Thyroid gland (tissue), 4 donors: ENCODE results near the gene IMP3. TPM values are rescaled to one million over a fixed set of nuclear protein-coding genes. Genes with fewer than 3 reads are reported as not detected.

Experiments used
- DNase-seq, 2 donors: peaks; one replicate each; pipeline ENCODE4 v3.0.0-alpha.2; 2019
- H3K27ac ChIP-seq, 3 donors: fragments of 200-600 bp; sonication (generic); 1 replicate in 2 of 3; 2 replicates in 1 of 3; pipeline ENCODE4 v1.5.1; 2016 to 2019; ENCODE audit warnings: mild to moderate bottlenecking in 1 of 3, moderate library complexity in 1 of 3
- H3K27me3 ChIP-seq: fragments of 200-600 bp; sonication (generic); one replicate; pipeline ENCODE4 v1.5.1; 2019
- H3K36me3 ChIP-seq, 2 donors: fragments of 200-600 bp; sonication (generic); one replicate each; pipeline ENCODE4 v1.5.1; 2016 to 2019
- H3K4me1 ChIP-seq, 2 donors: fragments of 200-600 bp; sonication (generic); one replicate each; pipeline ENCODE4 v1.5.1; 2017 to 2019
- H3K4me3 ChIP-seq, 3 donors: fragments of 200-600 bp; sonication (generic); replicated peaks in 1 of 3; 1 replicate in 2 of 3; 2 replicates in 1 of 3; pipeline ENCODE4 v1.5.1; 2016; ENCODE audit warnings: mild to moderate bottlenecking in 1 of 3
- H3K9me3 ChIP-seq: fragments of 200-600 bp; sonication (generic); one replicate; pipeline ENCODE4 v1.5.1; 2017
- CTCF ChIP-seq, 6 experiments: fragments of 200-600 bp in 3 of 6; fragments of 450-650 bp in 3 of 6; sonication (generic) in 3 of 6; IDR thresholded peaks; one replicate each; pipeline ENCODE4 v1.5.1; 2016 to 2019; ENCODE audit warnings: antibody characterized with exemption in 6 of 6, mild to moderate bottlenecking in 2 of 6, inconsistent platforms in 1 of 6, moderate library complexity in 1 of 6
- POLR2A ChIP-seq, 2 donors: fragments of 450-650 bp; IDR thresholded peaks; one replicate each; pipeline ENCODE4 v1.6.1; 2017; ENCODE audit warnings: antibody characterized with exemption in 2 of 2, mild to moderate bottlenecking in 2 of 2, moderate library complexity in 1 of 2
- WGBS, 2 donors: methylation state at CpG; one replicate each; pipeline ENCODE4 v1.1.5; 2017; 5-methylcytosine and 5-hydroxymethylcytosine counted together
- intact Hi-C: fragments of 100-400 bp; cut with DNase I; formaldehyde crosslinking; loops from one replicate; pipeline ENCODE4 v1.15.1; 2023
- total RNA-seq, 4 donors: library from RNA; depleted of rRNA; stranded (reverse); fragments of >200 nt; gene quantifications; one replicate each; pipeline ENCODE4 v1.2.3, GENCODE V29; 2016

Gene IMP3
- total RNA-seq, 4 donors from 2014 or later: 75.2 to 187 (median 133) TPM

DNA sequence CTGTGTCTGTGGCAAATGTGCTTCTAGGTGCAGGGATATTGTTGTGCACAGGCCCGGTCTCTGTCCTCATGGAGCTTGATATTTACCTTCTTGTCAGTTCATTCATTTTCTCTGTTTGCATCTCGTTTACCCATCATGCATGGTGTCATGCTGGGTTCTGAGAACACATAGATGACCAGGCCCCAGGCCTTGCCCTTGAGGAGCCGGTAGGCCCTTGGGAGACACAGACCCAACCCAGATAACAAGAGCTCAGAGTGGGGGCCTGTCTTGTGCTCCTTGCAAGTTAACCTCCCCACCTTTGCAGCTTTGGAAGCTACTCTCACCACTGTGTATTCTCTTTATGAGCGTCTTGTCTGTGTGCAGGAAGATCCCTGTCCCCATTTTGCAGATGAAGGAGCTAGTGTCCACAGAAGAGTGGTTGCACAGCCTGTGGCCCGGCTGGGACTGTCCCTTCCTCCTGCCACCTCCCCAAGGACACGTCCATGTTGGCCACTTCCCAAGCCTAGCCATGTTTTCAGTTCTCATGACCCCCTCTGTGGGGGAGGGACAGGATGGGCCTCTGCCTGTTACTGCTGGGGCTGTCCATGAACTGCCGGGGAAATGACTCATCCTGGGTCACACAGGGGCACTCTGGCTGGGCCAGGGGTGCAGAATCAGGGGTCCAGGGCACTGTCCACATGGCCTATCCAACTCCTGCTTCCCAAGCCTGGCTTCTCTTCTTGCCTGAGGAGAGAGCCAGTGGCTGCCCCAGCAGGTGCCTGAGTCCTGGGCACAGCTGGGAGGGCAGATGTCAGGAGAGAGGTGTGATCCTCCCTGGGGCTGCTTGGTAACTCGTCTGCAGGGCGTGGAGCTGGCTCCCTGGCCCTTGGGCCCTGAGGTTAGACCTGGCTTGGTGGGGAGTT lies 11.1 kb upstream of the IMP3 start:
- no peak for TF ChIP-seq CTCF (IDR thresholded peaks at IDR 0.05)
- TF ChIP-seq POLR2A (IDR thresholded peaks at IDR 0.05): no peak
- intact Hi-C loops: loop anchor here (10.0 kb wide), 1 partner anchor 286 kb away; the partner anchor contains the start of gene MAN2C1
- DNase-seq: peak; percentile 51 to 66
- no peaks in the 10 kb centered on the region for H3K27me3 ChIP-seq
- peak overlapping the region in 1 of 3 donors; percentile 11 for H3K4me3 ChIP-seq
- peaks cover 0 to 7% of the 10 kb centered on the region in 2 donors for H3K36me3 ChIP-seq
- peak overlapping the region; percentile 17 to 49 (median 18) for H3K27ac ChIP-seq
- H3K4me1 ChIP-seq: peaks cover 47 to 81% of the 10 kb centered on the region in 2 donors
- 55 to 60% methylated on average over 7 of the region's 9 CpGs for WGBS, 2 donors
- H3K9me3 ChIP-seq: no peaks in the 10 kb centered on the region

DNA sequence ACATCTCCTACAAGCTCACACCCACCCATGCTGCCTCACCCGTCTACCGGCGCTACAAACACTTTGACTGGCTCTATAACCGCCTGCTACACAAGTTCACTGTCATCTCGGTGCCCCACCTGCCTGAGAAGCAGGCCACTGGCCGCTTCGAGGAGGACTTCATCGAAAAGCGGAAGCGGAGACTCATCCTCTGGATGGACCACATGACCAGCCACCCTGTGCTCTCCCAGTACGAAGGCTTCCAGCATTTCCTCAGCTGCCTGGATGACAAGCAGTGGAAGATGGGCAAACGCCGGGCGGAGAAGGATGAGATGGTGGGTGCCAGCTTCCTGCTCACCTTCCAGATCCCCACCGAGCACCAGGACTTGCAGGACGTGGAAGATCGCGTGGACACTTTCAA lies 9.8 kb upstream of the IMP3 start:
- TF ChIP-seq POLR2A (IDR thresholded peaks at IDR 0.05) (no peak), CTCF (IDR thresholded peaks at IDR 0.05) (no peak)
- Histone ChIP-seq H3K4me3 (no peak overlapping the region), H3K36me3 (peaks cover 0 to 7% of the 10 kb centered on the region in 2 donors), H3K27me3 (no peaks in the 10 kb centered on the region), H3K27ac (no peak overlapping the region), H3K9me3 (no peaks in the 10 kb centered on the region), H3K4me1 (peaks cover 43 to 73% of the 10 kb centered on the region in 2 donors)
- WGBS, 2 donors: 91 to 97% methylated on average over 14 to 18 of the region's 18 CpGs
- intact Hi-C loops: loop anchor here (5.0 to 10.0 kb wide), 2 partner anchors 193 to 285 kb away; partner anchors contain the start of gene MAN2C1
- no peak for DNase-seq

DNA sequence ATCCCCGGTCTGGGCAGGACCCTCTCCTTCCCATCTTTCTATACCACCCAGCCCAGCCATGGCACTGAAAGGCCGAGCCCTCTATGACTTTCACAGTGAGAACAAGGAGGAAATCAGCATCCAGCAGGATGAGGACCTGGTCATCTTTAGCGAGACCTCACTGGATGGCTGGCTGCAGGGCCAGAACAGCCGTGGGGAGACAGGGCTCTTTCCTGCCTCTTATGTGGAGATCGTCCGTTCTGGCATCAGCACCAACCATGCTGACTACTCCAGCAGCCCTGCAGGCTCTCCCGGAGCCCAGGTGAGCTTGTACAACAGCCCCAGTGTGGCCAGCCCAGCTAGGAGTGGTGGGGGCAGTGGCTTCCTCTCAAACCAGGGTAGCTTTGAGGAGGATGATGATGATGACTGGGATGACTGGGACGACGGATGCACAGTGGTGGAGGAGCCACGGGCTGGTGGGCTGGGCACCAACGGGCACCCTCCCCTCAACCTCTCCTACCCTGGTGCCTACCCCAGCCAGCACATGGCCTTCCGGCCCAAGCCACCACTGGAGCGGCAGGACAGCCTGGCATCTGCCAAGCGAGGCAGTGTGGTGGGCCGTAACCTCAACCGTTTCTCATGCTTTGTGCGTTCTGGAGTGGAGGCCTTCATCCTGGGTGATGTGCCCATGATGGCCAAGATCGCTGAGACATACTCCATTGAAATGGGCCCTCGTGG lies 9.2 kb upstream of the IMP3 start:
- 69 to 84% methylated on average over 10 to 15 of the region's 19 CpGs for WGBS, 2 donors
- Histone ChIP-seq H3K9me3 (no peaks in the 10 kb centered on the region), H3K27me3 (no peaks in the 10 kb centered on the region), H3K36me3 (peaks cover 0 to 7% of the 10 kb centered on the region in 2 donors), H3K4me1 (peaks cover 43 to 67% of the 10 kb centered on the region in 2 donors), H3K4me3 (peak overlapping the region in 2 of 3 donors; percentile 2 to 83), H3K27ac (peak overlapping the region; percentile 55 to 96 (median 82))
- DNase-seq: no peak
- TF ChIP-seq POLR2A (IDR thresholded peaks at IDR 0.05) (no peak), CTCF (IDR thresholded peaks at IDR 0.05) (no peak)
- intact Hi-C loops: loop anchor here (5.0 kb wide), 1 partner anchor 192 kb away; no protein-coding TSS in a partner anchor

DNA sequence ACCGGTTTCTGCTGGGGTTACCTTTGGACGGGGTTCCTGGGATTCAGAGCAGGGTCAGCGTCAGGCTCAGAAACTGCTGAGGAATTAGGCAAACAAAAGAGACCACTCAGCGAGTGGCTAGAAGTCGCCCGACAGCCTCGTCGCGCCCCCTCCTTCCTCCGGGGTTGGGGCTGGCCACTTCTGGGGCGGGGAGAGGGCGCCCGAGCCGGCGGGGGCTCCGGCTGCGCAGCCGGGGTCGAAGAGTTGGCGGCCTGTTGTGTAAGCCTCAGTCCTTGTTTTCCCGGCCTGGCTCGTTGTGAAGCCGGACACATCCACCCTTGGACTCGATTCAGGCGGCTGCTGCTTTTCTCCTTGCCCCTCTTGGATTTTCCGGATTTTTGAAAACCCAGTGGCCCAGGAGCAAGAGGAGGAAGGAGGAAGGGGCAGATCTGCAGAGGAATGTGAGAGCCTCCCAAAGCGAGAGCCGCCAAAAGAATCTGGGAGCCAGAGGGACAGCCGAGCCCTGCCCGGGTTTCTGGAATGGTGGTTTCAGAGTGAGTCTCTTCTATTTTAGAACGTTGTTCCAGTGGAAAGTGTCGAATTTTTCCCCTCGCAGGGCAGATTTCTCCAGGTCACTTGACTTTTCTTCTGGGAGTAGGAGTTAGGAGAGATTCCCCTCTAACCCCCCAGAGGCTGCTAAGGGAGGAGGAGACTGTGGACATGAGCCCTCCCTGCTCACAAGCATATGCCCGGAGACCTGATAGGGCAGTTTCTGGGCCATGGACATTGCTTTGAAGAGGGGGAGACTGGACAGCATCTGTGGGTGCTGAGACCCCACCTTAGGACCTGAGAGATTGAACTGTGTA lies 8.4 kb upstream of the IMP3 start:
- DNase-seq: peak; percentile 54 to 59
- Histone ChIP-seq H3K4me3 (peak overlapping the region; percentile 83 to 90 (median 87)), H3K4me1 (peaks cover 43 to 61% of the 10 kb centered on the region in 2 donors), H3K9me3 (no peaks in the 10 kb centered on the region), H3K27ac (peak overlapping the region; percentile 55 to 96 (median 82)), H3K36me3 (peaks cover 0 to 7% of the 10 kb centered on the region in 2 donors), H3K27me3 (no peaks in the 10 kb centered on the region)
- WGBS, 2 donors: 1 to 2% methylated on average over 22 to 25 of the region's 34 CpGs
- intact Hi-C loops: loop anchor here (5.0 kb wide), 1 partner anchor 191 kb away; no protein-coding TSS in a partner anchor
- TF ChIP-seq CTCF (IDR thresholded peaks at IDR 0.05) (no peak), POLR2A (IDR thresholded peaks at IDR 0.05) (peak in 1 of 2 donors; percentile 4)
